Measurements from ENCODE around the gene DCLRE1C. TPM values are rescaled to one million over a fixed set of nuclear protein-coding genes. Genes with fewer than 3 reads are reported as not detected.

The DCLRE1C gene
- total and polyA plus RNA-seq, 9 of the 15 experiments (the other 6 are each of a cell fraction or from before 2014, with no cell fraction given): 8.8 to 22.2 (median 13.9) TPM

GRCh38 chr10:14889318-14889717 is 64.6 kb downstream of the DCLRE1C start (continued):
- TF ChIP-seq RBM39 (optimal IDR thresholded peaks at IDR 0.05; ENCODE audit: low read depth, low read length) (no peak), NR2C1 (IDR thresholded peaks at IDR 0.05) (peak; percentile 55; the same call in 1 of the 2 replicates), NR2C1 (tag; IDR thresholded peaks at IDR 0.05) (peak; percentile 61), ZNF3 (CRISPR knock-in tag; IDR thresholded peaks at IDR 0.05) (no peak), POLR2AphosphoS5 (IDR thresholded peaks at IDR 0.05; ENCODE audit: control insufficient read depth, insufficient read depth, low read depth, low read length) (0 out of 2 replicates have a peak, but pooled peaks have one; percentile 41), MNT (conservative IDR thresholded peaks at IDR 0.05) (peak in 1 of 2 experiments; percentile 34; a peak in 1 of 4 replicates), HDAC8 (tag; IDR thresholded peaks at IDR 0.05) (no peak), ARID1B (IDR thresholded peaks at IDR 0.05) (peak; percentile 58), CREB3 (tag; conservative IDR thresholded peaks at IDR 0.05; ENCODE audit: low read depth) (0 out of 2 replicates have a peak, but pooled peaks have one; percentile 43), FOXK1 (CRISPR knock-in tag; IDR thresholded peaks at IDR 0.05; ENCODE audit: borderline replicate concordance) (no peak), RBM25 (IDR thresholded peaks at IDR 0.05; ENCODE audit: low read depth, low read length, severe bottlenecking) (peak; percentile 5), ZNF318 (IDR thresholded peaks at IDR 0.05; ENCODE audit: borderline replicate concordance in 1 of 2, low read depth in 1 of 2) (no peak), RNF2 (IDR thresholded peaks at IDR 0.05) (0 out of 2 replicates have a peak, but pooled peaks have one; percentile 13), CTCFL (IDR thresholded peaks at IDR 0.05; ENCODE audit: borderline replicate concordance, insufficient read depth, low read depth, low read length, poor library complexity, severe bottlenecking) (peak; percentile 22), ZNF384 (IDR thresholded peaks at IDR 0.05; ENCODE audit: low read depth, low read length) (0 out of 2 replicates have a peak, but pooled peaks have one; percentile 14)
